ES-I3 (cell line): ENCODE results near the gene GADL1.

Source experiments
- H3K36me3 ChIP-seq: 2 replicates; pipeline ENCODE4 v1.6.1; 2013; ENCODE audit warnings: mild to moderate bottlenecking, low read length, control low read depth, moderate library complexity; ENCODE audit not compliant: insufficient read depth
- H3K4me1 ChIP-seq: 2 replicates; pipeline ENCODE4 v1.6.1; 2013; ENCODE audit warnings: mild to moderate bottlenecking, control low read depth, low read length; ENCODE audit not compliant: insufficient read depth
- H3K9ac ChIP-seq: 2 replicates; pipeline ENCODE4 v1.6.1; 2013; ENCODE audit warnings: low read depth, mild to moderate bottlenecking, low read length, moderate library complexity
- H3K9me3 ChIP-seq: 2 replicates; pipeline ENCODE4 v1.6.1; 2013; ENCODE audit warnings: mild to moderate bottlenecking, low read length, moderate library complexity; ENCODE audit not compliant: control insufficient read depth, insufficient read depth

Gene GADL1

GRCh38 chr3:30858894-30859389 lies 35.5 kb downstream of the GADL1 start:
- Histone ChIP-seq H3K36me3 (no peaks in the 10 kb centered on the region), H3K9ac (no peak overlapping the region), H3K9me3 (no peaks in the 10 kb centered on the region), H3K4me1 (no peaks in the 10 kb centered on the region)

GRCh38 chr3:30855400-30856292 lies 38.8 kb downstream of the GADL1 start:
- no peaks in the 10 kb centered on the region for H3K36me3 ChIP-seq
- no peaks in the 10 kb centered on the region for H3K9me3 ChIP-seq
- H3K4me1 ChIP-seq = no peaks in the 10 kb centered on the region
- H3K9ac ChIP-seq = no peak overlapping the region

GRCh38 chr3:30852833-30853232 lies 41.6 kb downstream of the GADL1 start:
- Histone ChIP-seq H3K36me3 (no peaks in the 10 kb centered on the region), H3K9me3 (no peaks in the 10 kb centered on the region), H3K4me1 (no peaks in the 10 kb centered on the region), H3K9ac (no peak overlapping the region)

GRCh38 chr3:30848087-30848779 lies 46.2 kb downstream of the GADL1 start:
- Histone ChIP-seq H3K4me1 (no peaks in the 10 kb centered on the region), H3K9ac (no peak overlapping the region), H3K9me3 (no peaks in the 10 kb centered on the region)

GRCh38 chr3:30847592-30847991 lies 46.9 kb downstream of the GADL1 start:
- Histone ChIP-seq H3K9me3 (no peaks in the 10 kb centered on the region), H3K9ac (no peak overlapping the region), H3K4me1 (no peaks in the 10 kb centered on the region), H3K36me3 (no peaks in the 10 kb centered on the region)

More at GRCh38 chr3:30848087-30848779, 46.2 kb downstream of the GADL1 start:
- no peaks in the 10 kb centered on the region for H3K36me3 ChIP-seq

GRCh38 chr3:30845606-30846005 lies 48.9 kb downstream of the GADL1 start:
- H3K9ac ChIP-seq = no peak overlapping the region
- no peaks in the 10 kb centered on the region for H3K9me3 ChIP-seq
- H3K36me3 ChIP-seq = no peaks in the 10 kb centered on the region
- H3K4me1 ChIP-seq = no peaks in the 10 kb centered on the region

- Histone ChIP-seq H3K36me3 (no peaks in the 10 kb centered on the region), H3K4me1 (no peaks in the 10 kb centered on the region), H3K9me3 (no peaks in the 10 kb centered on the region), H3K9ac (no peak overlapping the region)
Observed at GRCh38 chr3:30843877-30844276, 50.6 kb downstream of the GADL1 start.

GRCh38 chr3:30836141-30836540 lies 58.3 kb downstream of the GADL1 start:
- H3K9me3 ChIP-seq = no peaks in the 10 kb centered on the region
- no peaks in the 10 kb centered on the region for H3K36me3 ChIP-seq
- H3K4me1 ChIP-seq = peaks cover 9% of the 10 kb centered on the region; the same call in 1 of the 2 replicates
- no peak overlapping the region for H3K9ac ChIP-seq

GRCh38 chr3:30835667-30836066 lies 58.8 kb downstream of the GADL1 start:
- H3K9me3 ChIP-seq = no peaks in the 10 kb centered on the region
- peaks cover 9% of the 10 kb centered on the region; the same call in 1 of the 2 replicates for H3K4me1 ChIP-seq
- no peak overlapping the region for H3K9ac ChIP-seq
- no peaks in the 10 kb centered on the region for H3K36me3 ChIP-seq

- Histone ChIP-seq H3K9ac (no peak overlapping the region), H3K4me1 (peaks cover 9% of the 10 kb centered on the region; the same call in 1 of the 2 replicates)
Observed at GRCh38 chr3:30832961-30833575, 61.4 kb downstream of the GADL1 start.

GRCh38 chr3:30827080-30827479 lies 67.4 kb downstream of the GADL1 start:
- Histone ChIP-seq H3K4me1 (no peaks in the 10 kb centered on the region), H3K36me3 (no peaks in the 10 kb centered on the region), H3K9me3 (no peaks in the 10 kb centered on the region), H3K9ac (no peak overlapping the region)

More at GRCh38 chr3:30832961-30833575, 61.4 kb downstream of the GADL1 start:
- Histone ChIP-seq H3K9me3 (no peaks in the 10 kb centered on the region), H3K36me3 (no peaks in the 10 kb centered on the region)

- Histone ChIP-seq H3K4me1 (no peaks in the 10 kb centered on the region), H3K36me3 (no peaks in the 10 kb centered on the region), H3K9me3 (no peaks in the 10 kb centered on the region), H3K9ac (no peak overlapping the region)
Observed at GRCh38 chr3:30826531-30826942, 67.9 kb downstream of the GADL1 start.

GRCh38 chr3:30819067-30819798 lies 75.2 kb downstream of the GADL1 start:
- Histone ChIP-seq H3K4me1 (no peaks in the 10 kb centered on the region), H3K9ac (no peak overlapping the region), H3K9me3 (no peaks in the 10 kb centered on the region), H3K36me3 (no peaks in the 10 kb centered on the region)

GRCh38 chr3:30813734-30814133 lies 80.7 kb downstream of the GADL1 start:
- Histone ChIP-seq H3K9ac (no peak overlapping the region), H3K4me1 (peaks cover 3% of the 10 kb centered on the region; the same call in 1 of the 2 replicates), H3K9me3 (no peaks in the 10 kb centered on the region), H3K36me3 (no peaks in the 10 kb centered on the region)
